ENCODE results near the gene IGFBP5. TPM values are rescaled to one million over a fixed set of nuclear protein-coding genes. Genes with fewer than 3 reads are reported as not detected.
A peak's percentile ranks its signal among the peaks of the same experiment; 100 is the strongest.

IGFBP5 gene
- total RNA-seq, 4 donors from 2014 or later, result 99.5 to 550 (median 279) TPM

DNA sequence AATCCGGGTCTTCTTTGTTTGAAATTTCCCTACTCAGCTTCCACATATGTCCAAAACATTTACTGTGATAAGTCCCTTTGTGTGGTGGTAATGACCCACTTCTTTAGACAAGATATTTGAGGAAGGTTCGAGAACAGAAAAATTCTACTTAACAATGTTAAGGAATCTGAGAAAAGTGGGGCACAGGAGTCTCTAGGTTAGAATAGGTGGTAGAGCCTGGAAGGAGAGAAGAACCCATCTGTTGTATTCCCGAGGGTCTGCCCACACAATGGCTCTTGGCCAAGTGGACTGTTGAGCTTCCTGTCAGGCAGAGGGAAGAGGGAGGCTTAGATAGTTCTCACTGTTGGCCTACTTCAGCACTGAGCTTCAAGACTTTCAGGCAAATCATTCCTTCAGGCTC lies 57.9 kb downstream of the IGFBP5 start:
- H3K4me3 ChIP-seq, result peak overlapping the region in 1 of 4 donors; percentile 23
- DNase-seq (no peak), ATAC-seq (no peak)
- in situ Hi-C loops (cut with MboI; ENCODE audit: low sequenced_read_pairs in 4 of 4) (no loop called here), intact Hi-C loops (cut with DNase I; ENCODE audit: low total_unique reads) (no loop called here)
- peaks cover 37 to 41% (median 38%) of the 10 kb centered on the region in 3 donors for H3K27me3 ChIP-seq
- TF ChIP-seq, protein P1, sequence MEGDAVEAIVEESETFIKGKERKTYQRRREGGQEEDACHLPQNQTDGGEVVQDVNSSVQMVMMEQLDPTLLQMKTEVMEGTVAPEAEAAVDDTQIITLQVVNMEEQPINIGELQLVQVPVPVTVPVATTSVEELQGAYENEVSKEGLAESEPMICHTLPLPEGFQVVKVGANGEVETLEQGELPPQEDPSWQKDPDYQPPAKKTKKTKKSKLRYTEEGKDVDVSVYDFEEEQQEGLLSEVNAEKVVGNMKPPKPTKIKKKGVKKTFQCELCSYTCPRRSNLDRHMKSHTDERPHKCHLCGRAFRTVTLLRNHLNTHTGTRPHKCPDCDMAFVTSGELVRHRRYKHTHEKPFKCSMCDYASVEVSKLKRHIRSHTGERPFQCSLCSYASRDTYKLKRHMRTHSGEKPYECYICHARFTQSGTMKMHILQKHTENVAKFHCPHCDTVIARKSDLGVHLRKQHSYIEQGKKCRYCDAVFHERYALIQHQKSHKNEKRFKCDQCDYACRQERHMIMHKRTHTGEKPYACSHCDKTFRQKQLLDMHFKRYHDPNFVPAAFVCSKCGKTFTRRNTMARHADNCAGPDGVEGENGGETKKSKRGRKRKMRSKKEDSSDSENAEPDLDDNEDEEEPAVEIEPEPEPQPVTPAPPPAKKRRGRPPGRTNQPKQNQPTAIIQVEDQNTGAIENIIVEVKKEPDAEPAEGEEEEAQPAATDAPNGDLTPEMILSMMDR (IDR thresholded peaks at IDR 0.05 in 4 of 5, conservative IDR thresholded peaks at IDR 0.05 in 1 of 5), result no peak
- no peak for TF ChIP-seq POLR2A (IDR thresholded peaks at IDR 0.05)
- H3K27ac ChIP-seq, result peak overlapping the region in 1 of 4 donors; percentile 9
- peaks cover 4 to 14% of the 10 kb centered on the region in 2 donors for H3K4me1 ChIP-seq
- no peaks in the 10 kb centered on the region for H3K9me3 ChIP-seq
- no peaks in the 10 kb centered on the region for H3K36me3 ChIP-seq

DNA sequence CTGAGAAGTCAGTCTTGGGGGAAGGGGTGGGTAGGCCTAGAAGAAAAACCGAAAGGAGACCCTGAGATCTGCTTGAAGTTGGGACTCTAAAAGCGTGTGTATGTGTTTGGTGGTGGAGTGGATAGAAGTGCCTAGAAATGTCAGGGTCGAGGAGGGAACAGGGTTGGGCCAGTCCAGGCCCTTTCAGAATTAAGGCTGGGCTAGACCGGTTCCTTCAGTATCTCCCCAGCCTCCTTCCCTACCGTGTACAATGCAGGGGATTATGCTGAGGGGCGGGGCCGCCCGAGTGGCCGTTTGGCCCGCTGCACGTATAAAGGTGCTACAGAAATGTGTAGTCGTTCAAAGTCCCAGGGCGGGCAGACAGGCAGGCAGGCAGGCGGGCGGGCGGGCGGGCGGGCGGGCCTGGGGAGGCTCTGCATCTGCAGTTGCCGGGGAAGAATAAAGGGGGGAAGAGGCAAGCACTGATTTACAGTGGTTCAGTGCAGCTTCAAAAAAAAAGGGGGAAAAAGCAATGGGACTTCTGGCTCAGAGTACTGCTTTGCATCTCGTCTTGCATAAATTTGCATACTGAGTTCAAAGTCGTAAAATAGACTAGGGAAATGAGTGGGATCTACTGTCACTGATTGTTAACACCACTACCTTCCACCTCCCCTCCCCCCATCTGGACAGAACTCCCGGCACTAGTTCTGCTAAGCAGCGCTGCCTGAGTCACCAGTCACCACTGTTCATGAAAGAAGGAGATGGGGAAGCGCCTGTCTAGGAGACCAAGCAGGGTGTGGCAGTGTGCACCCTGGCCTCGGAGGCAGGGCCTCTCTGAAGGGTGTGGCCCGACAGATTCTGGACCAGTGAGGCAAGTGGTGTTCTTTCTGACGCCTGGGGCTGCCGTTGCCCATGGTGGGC lies 58.5 kb downstream of the IGFBP5 start:
- DNase-seq (no peak), ATAC-seq (no peak)
- peak overlapping the region in 3 of 4 donors; percentile 56 to 58 (median 57) for H3K4me3 ChIP-seq
- peaks cover 4 to 14% of the 10 kb centered on the region in 2 donors for H3K4me1 ChIP-seq
- H3K27ac ChIP-seq, result peak overlapping the region in 3 of 4 donors; percentile 27 to 55 (median 47)
- H3K36me3 ChIP-seq, result no peaks in the 10 kb centered on the region
- peaks cover 37 to 41% (median 38%) of the 10 kb centered on the region in 3 donors for H3K27me3 ChIP-seq
- intact Hi-C loops (cut with DNase I; ENCODE audit: low total_unique reads), result no loop called here
- TF ChIP-seq, protein P1 (IDR thresholded peaks at IDR 0.05 in 4 of 5, conservative IDR thresholded peaks at IDR 0.05 in 1 of 5), result no peak
- TF ChIP-seq POLR2A (IDR thresholded peaks at IDR 0.05), result no peak
- no peaks in the 10 kb centered on the region for H3K9me3 ChIP-seq
- in situ Hi-C loops (cut with MboI; ENCODE audit: low sequenced_read_pairs in 4 of 4), result no loop called here

DNA sequence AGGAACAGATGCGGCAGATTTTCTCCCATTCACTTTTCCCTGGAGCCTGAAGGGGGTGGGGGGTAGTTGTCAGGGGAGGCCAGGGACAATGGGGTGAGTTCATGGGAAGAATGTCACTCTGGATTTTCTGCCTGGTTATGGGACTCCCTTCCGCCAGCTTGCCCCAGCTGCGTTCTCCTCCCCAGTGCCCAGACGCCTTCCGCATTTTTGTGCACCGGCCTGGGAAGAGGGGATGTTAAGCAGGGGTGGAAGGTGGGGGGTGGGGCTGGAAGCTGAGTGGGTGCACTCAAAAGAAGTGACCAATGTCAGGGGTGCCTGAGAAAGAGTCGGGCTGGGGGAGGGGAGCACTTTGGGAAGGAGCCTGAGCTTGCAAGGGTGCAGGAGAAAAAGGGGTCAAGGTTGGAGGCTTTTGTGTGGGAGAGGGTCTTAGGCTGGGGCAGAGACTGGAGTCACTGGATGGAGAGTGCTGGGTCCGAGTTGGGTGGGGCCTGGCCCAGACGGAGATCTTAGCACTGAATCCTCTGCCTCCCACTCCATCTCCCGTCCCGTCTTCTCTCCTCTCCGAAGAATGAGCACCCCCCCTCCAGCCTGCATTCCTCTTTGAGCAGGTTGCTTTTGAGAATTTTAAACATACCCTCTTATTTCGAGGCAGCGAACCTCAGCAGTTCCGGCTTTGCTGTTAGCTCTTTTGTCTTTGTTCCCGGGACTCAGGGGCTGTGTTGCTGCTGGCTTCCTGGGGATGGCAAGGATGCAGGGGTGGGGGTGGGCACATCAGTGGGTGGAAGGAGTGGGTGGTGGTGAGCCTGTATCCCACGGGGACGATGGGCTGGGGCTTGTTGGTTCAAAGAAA lies 59.4 kb downstream of the IGFBP5 start:
- intact Hi-C loops (cut with DNase I; ENCODE audit: low total_unique reads), result no loop called here
- in situ Hi-C loops (cut with MboI; ENCODE audit: low sequenced_read_pairs in 4 of 4), result no loop called here
- Histone ChIP-seq H3K9me3 (no peaks in the 10 kb centered on the region), H3K36me3 (no peaks in the 10 kb centered on the region), H3K27ac (peak overlapping the region in 3 of 4 donors; percentile 27 to 55 (median 47)), H3K27me3 (peaks cover 37 to 41% (median 38%) of the 10 kb centered on the region in 3 donors), H3K4me1 (peaks cover 4 to 14% of the 10 kb centered on the region in 2 donors), H3K4me3 (peak overlapping the region; percentile 0 to 58 (median 56))
- no peak for ATAC-seq
- TF ChIP-seq, protein P1 (IDR thresholded peaks at IDR 0.05 in 4 of 5, conservative IDR thresholded peaks at IDR 0.05 in 1 of 5), result no peak
- TF ChIP-seq POLR2A (IDR thresholded peaks at IDR 0.05), result no peak
- no peak for DNase-seq

DNA sequence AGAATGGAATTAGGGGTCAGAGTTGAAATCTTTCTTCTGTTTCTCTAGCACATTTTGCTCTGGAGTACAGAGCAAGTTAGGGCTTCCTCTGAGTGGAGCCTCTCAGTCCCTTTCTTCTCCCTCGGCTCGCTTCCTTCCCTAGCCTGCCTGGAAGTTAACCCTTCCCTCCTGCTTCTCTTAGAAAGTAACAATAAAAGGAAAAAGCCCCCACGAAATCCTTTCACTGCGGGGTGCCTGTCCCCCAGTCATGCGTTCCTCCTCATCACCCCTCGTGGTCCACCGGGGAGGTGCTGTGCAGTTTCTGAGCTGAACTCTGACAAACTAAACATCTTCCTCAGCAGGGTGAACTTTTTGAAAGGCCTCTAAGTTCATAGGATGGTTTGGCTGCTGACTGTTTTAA lies 60.2 kb downstream of the IGFBP5 start:
- DNase-seq (no peak), ATAC-seq (no peak)
- peak overlapping the region; percentile 56 to 59 (median 58) for H3K4me3 ChIP-seq
- H3K9me3 ChIP-seq, result no peaks in the 10 kb centered on the region
- H3K36me3 ChIP-seq, result no peaks in the 10 kb centered on the region
- no peak for TF ChIP-seq POLR2A (IDR thresholded peaks at IDR 0.05)
- TF ChIP-seq, protein P1 (IDR thresholded peaks at IDR 0.05 in 4 of 5, conservative IDR thresholded peaks at IDR 0.05 in 1 of 5), result no peak
- intact Hi-C loops (cut with DNase I; ENCODE audit: low total_unique reads), result no loop called here
- H3K27ac ChIP-seq, result peak overlapping the region in 3 of 4 donors; percentile 19 to 55 (median 27)
- peaks cover 37 to 41% (median 38%) of the 10 kb centered on the region in 3 donors for H3K27me3 ChIP-seq
- H3K4me1 ChIP-seq, result peaks cover 4 to 14% of the 10 kb centered on the region in 2 donors
- in situ Hi-C loops (cut with MboI; ENCODE audit: low sequenced_read_pairs in 4 of 4), result no loop called here
